ENCODE results near the gene MVP.
"Not testable (repeated sequence)": the region's sequence is repeated elsewhere in the genome, so short reads cannot be mapped to it uniquely, and the experiment has no call there.

MVP gene

DNA sequence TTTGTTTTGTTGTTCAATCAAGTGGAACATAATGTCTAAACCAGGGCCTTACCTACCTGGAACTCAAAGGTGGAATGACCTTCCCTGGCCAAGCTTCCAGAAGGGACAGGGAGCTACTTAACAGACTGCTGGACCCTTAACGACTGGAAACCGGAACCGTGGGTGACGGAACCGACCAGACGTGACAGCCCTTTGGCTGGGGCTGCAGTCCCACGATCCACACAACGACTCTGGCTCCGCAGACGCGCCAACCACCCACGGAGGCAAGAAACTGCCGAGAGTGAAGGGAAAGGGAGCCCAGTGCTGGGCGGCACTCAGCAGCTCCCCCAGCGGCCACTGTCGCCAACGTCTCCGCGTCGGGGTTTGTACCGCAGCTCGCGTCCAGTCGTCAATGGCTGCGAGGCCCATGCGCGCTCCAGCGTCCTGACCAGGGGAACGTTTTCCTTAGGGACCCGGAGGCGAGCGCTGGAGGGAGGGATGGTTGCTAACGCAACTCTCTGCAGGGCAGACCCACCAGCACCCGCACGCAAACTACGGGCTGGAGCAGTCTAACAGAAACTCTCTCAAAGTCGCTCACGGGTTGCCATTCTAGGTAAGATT, 35.3 kb upstream of the MVP start:
- Histone ChIP-seq H3K9ac (ENCODE audit: insufficient read length) (no peak overlapping the region), H3K9me3 (ENCODE audit: low read depth, low read length) (no peaks in the 10 kb centered on the region), H3K36me3 (ENCODE audit: insufficient read depth, low read length) (no peaks in the 10 kb centered on the region), H3K27ac (no peak overlapping the region), H3K4me3 (no peak overlapping the region)
- no peak for TF ChIP-seq FOXP2 (optimal IDR thresholded peaks at IDR 0.05; ENCODE audit: control extremely low read depth, extremely low read length, insufficient read depth)
- TF ChIP-seq POLR2AphosphoS5 (IDR thresholded peaks at IDR 0.05; ENCODE audit: borderline replicate concordance, low read depth, low read length) = no peak
- TF ChIP-seq EZH2 (IDR thresholded peaks at IDR 0.05) = no peak
- no peak for DNase-seq (ENCODE audit: low read depth, low spot score)

- not testable (repeated sequence) for H3K9me3 ChIP-seq (ENCODE audit: low read depth, low read length); H3K9ac ChIP-seq (ENCODE audit: insufficient read length); H3K4me3 ChIP-seq; DNase-seq (ENCODE audit: low read depth, low spot score); H3K36me3 ChIP-seq (ENCODE audit: insufficient read depth, low read length); H3K27ac ChIP-seq
These were observed 33.1 kb upstream of the MVP start for GRCh38 chr16:29787155-29787554.

DNA sequence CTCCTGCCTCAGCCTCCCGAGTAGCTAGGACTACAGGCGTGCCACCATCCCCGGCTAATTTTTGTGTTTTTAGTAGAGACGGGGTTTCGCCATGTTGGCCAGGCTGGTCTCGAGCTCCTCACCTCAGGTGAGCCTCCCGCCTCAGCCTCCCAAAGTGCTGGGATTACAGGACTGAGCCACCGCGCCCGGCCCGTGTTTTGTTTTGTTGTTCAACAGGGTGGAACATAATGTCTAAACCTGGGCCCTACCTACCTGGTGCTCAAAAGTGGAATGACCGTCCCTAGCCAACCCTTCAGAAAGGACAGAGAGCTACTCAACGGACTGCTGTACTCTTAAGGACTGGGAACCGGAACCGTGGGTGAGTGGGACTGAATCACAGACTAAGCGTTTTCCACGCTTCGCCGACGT, 30.5 kb upstream of the MVP start:
- TF ChIP-seq EZH2 (IDR thresholded peaks at IDR 0.05) = no peak
- no peak for TF ChIP-seq POLR2AphosphoS5 (IDR thresholded peaks at IDR 0.05; ENCODE audit: borderline replicate concordance, low read depth, low read length)
- no peak for TF ChIP-seq FOXP2 (optimal IDR thresholded peaks at IDR 0.05; ENCODE audit: control extremely low read depth, extremely low read length, insufficient read depth)
- Histone ChIP-seq H3K4me3 (peak overlapping the region; percentile 84), H3K9ac (ENCODE audit: insufficient read length) (peak overlapping the region; percentile 89), H3K27ac (peak overlapping the region; percentile 87), H3K36me3 (ENCODE audit: insufficient read depth, low read length) (peaks cover 12% of the 10 kb centered on the region; the same call in 1 of the 2 replicates), H3K9me3 (ENCODE audit: low read depth, low read length) (no peaks in the 10 kb centered on the region)
- no peak for DNase-seq (ENCODE audit: low read depth, low spot score)

DNA sequence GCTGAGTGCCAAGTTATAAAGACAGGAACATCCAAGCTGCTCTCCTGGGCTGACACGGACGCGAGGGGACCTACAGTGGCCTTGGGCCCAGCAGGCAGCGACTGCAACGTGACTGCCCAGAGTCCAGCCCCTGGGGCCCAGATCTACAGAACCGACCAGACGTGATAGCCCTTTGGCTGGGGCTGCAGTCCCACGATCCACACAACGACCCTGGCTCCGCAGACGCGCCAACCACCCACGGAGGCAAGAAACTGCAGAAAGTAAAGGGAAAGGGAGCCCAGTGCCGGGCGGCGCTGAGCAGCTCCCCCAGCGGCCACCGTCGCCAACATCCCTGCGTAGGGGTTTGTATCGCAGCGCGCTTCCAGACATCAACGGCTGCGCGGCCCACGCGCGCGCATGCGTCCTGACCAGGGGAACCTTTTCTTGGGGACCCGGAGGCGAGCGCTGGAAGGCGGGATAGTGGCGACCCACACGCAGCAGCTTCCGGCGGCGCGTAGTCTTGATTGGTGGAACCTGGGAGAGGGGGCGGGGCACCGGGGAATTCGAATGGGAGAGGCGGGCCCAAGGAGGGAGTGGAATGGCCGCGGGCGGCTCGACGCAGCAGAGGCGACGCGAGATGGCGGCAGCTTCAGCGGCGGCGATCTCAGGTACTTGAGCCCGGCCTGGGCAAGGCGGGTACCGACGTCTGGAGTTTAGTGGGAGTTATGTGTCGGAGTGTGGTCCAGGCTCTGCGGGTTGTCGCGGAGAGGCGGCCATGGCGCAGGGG, 29.9 kb upstream of the MVP start, which contains the start of gene KIF22:
KIF22 (plus strand) TSS at position 569 of the 766 bp plus-strand sequence; CDS start at position 578, 9 bp downstream.
- Histone ChIP-seq H3K27ac (peak within 1 kb of the TSS; percentile 87), H3K36me3 (ENCODE audit: insufficient read depth, low read length) (peaks cover 12% of the 10 kb centered on the region; the same call in 1 of the 2 replicates), H3K4me3 (peak within 1 kb of the TSS; percentile 86), H3K9me3 (ENCODE audit: low read depth, low read length) (no peaks in the 10 kb centered on the region), H3K9ac (ENCODE audit: insufficient read length) (peak within 1 kb of the TSS; percentile 92)
- DNase-seq (ENCODE audit: low read depth, low spot score) = peak; percentile 95
- TF ChIP-seq POLR2AphosphoS5 (IDR thresholded peaks at IDR 0.05; ENCODE audit: borderline replicate concordance, low read depth, low read length) (peak; percentile 96), FOXP2 (optimal IDR thresholded peaks at IDR 0.05; ENCODE audit: control extremely low read depth, extremely low read length, insufficient read depth) (peak; percentile 58), EZH2 (IDR thresholded peaks at IDR 0.05) (no peak)

DNA sequence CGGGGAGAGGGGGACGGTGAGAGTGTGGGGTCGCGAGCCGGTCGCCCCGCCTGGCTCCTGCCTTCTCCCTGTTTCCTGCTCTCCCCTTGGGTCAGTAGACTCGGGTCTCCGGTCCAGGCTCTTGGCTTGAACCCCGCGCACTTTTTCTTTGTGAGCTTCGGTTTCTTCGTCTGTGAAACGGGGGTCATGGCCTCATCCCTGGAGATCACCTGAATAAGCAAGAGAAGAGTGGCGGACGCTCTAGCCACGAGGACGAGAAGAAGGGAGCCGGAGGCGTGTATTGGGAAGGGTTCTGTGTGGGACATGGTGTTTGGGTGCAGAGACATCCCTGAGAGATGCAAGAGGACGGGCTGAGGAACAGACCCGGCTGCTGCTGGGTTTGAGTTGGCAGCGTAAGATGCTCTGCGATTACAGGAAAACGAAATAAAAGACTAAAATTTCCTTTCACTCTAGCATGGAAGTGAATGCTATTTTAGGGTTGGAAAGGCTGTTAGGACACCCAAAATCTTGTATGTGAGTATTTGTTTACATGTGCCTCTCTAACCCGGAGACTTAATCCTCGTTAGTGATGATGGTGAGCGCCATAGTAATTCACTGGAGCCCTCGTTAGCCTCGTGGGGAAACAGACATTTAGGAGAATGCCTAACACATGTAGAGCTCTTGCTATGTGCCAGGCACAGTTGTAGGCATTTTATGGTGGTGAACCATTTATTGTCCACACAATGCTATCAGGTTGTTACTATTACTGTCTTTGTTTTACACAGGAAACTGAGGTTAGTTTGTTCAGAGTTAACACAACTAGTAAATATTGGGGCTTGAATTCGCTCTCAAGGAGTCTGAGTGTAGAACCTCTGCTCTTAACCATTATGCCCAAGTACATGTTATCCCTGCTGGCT, 29.1 kb upstream of the MVP start:
- Histone ChIP-seq H3K27ac (peak overlapping the region; percentile 16; the same call in 1 of the 2 replicates), H3K9me3 (ENCODE audit: low read depth, low read length) (no peaks in the 10 kb centered on the region), H3K9ac (ENCODE audit: insufficient read length) (peak overlapping the region; percentile 92), H3K4me3 (peak overlapping the region; percentile 86), H3K36me3 (ENCODE audit: insufficient read depth, low read length) (peaks cover 13% of the 10 kb centered on the region; the same call in 1 of the 2 replicates)
- TF ChIP-seq POLR2AphosphoS5 (IDR thresholded peaks at IDR 0.05; ENCODE audit: borderline replicate concordance, low read depth, low read length) (no peak), EZH2 (IDR thresholded peaks at IDR 0.05) (no peak), FOXP2 (optimal IDR thresholded peaks at IDR 0.05; ENCODE audit: control extremely low read depth, extremely low read length, insufficient read depth) (no peak)
- no peak for DNase-seq (ENCODE audit: low read depth, low spot score)

- no peak for TF ChIP-seq EZH2 (IDR thresholded peaks at IDR 0.05)
- no peak for TF ChIP-seq FOXP2 (optimal IDR thresholded peaks at IDR 0.05; ENCODE audit: control extremely low read depth, extremely low read length, insufficient read depth)
- TF ChIP-seq POLR2AphosphoS5 (IDR thresholded peaks at IDR 0.05; ENCODE audit: borderline replicate concordance, low read depth, low read length) = no peak
- Histone ChIP-seq H3K36me3 (ENCODE audit: insufficient read depth, low read length) (peaks cover 22% of the 10 kb centered on the region), H3K27ac (no peak overlapping the region)
These were observed 28.1 kb upstream of the MVP start for GRCh38 chr16:29791845-29792807.

GRCh38 chr16:29793153-29793552, 27.1 kb upstream of the MVP start:
- not testable (repeated sequence) for DNase-seq (ENCODE audit: low read depth, low spot score); H3K4me3 ChIP-seq; H3K27ac ChIP-seq; H3K9ac ChIP-seq (ENCODE audit: insufficient read length); H3K9me3 ChIP-seq (ENCODE audit: low read depth, low read length)
- H3K36me3 ChIP-seq (ENCODE audit: insufficient read depth, low read length) = peaks cover 33% of the 10 kb centered on the region

More at GRCh38 chr16:29791845-29792807, 28.1 kb upstream of the MVP start:
- DNase-seq (ENCODE audit: low read depth, low spot score) = no peak
- Histone ChIP-seq H3K9ac (ENCODE audit: insufficient read length) (peak overlapping the region; percentile 92), H3K9me3 (ENCODE audit: low read depth, low read length) (no peaks in the 10 kb centered on the region), H3K4me3 (peak overlapping the region; percentile 86)

Data from SK-N-MC (cell line).